ENCODE measurements around the gene GRM8.

Gene GRM8

DNA sequence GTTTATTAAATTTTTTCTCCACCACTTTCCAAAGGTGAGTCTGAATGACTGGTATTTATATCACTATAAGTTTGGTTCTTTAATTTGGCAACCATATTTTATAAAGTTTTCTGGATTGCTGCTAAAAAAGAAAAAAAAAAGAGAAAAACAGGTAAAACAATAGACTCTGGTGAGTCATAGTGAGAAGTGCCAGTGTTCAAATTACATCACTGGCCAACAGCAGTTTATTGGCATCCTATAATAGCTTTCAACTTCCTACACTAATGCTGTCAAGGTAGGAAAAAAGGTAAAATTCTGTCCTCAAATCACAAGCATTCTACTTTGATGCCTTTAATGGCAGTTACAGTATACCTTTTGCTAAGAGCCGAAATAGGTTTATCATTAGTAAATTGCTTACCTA is 808.8 kb downstream of the GRM8 start:
- DNase-seq, result no peak
- in situ Hi-C loops (cut with MboI; ENCODE audit: low pct_unique_long_range_greater_than_20kb, low sequenced_read_pairs), result no loop called here

DNA sequence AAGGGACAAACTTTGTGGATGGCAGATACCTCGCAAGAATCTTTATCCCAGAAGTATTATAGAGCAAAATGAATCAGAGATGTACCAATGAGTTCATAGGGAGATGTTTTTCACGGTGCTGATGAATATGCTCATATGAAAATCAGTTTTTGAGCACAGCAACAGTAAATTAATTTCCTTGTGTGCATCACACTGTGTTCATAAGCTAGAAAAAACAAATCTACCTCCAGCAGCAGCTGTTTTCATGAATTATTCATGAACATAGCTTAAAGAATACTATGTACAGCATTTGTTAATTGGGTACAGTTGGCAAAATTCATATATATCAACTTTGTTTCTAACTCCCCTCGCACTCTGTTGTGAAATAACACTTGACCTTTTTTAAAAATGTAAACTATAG is 809.8 kb downstream of the GRM8 start:
- in situ Hi-C loops (cut with MboI; ENCODE audit: low pct_unique_long_range_greater_than_20kb, low sequenced_read_pairs), result no loop called here
- no peak for DNase-seq

DNA sequence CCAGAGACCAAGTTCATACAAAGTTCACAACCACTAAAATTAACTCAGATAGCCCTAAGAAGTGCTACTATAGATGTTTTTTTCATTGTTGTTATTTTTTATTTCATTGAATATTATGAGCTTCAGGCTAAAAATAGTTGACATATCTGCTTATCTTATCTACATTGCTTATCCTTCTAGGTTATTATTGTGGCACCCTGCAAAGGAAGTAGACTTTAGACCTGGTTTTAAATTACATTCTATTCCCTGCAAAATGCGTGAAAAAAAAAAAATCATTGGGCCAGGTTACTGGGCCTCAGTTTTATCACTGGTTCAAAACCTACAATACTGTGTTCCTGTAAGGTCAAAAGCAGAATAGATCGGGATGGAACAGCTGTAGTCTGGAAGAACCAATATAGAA is 811.0 kb downstream of the GRM8 start:
- no peak for DNase-seq
- in situ Hi-C loops (cut with MboI; ENCODE audit: low pct_unique_long_range_greater_than_20kb, low sequenced_read_pairs), result no loop called here

DNA sequence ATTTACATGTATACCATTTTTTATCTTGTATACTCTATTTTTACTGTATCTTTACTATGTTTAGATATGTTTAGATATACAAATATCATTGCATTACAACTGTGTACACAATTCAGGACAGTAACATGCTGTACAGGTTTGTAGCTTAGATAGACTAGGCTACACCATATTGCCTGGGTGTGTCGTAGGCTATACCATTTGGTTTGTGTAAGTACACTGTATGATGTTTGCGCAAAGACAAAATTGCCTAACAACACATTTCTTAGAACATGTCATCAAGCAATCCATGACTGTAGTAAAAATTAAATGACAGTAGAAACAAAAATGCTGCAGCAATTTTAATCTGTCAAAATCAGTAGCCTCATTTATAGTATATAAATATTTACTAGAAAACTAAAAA is 812.2 kb downstream of the GRM8 start:
- in situ Hi-C loops (cut with MboI; ENCODE audit: low pct_unique_long_range_greater_than_20kb, low sequenced_read_pairs), result no loop called here

DNA sequence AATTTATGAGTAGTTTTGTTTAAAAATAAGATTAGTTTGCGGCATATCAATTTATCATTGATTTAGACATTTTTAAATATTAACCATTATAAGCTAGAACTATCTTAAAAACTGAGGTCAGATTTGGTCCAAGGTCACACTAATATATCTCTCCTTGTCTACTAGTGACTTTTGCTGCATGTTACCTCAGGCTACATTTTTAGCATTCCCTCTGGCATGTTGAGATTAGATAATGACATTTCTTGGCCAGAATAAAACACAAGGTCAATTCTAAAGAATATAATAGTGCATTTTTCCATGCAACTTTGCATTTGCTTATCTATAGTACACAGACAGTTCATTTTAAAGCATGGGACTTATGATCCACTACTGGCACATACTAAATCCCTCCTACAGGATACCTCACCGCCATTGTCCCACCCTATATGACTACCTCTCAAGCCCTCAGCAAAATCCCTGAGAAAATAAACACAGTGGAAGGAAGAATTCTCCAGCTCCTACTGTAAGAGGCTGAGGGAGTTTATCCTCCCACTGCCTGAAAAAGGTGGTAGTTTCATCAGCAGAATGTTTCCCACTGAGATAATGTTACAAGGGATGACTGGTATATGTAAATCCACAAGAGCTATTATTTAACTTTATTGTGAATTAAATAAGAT is 816.4 kb downstream of the GRM8 start:
- no peak for DNase-seq
- in situ Hi-C loops (cut with MboI; ENCODE audit: low pct_unique_long_range_greater_than_20kb, low sequenced_read_pairs), result no loop called here

More for the DNA sequence above, 812.2 kb downstream of the GRM8 start:
- no peak for DNase-seq

DNA sequence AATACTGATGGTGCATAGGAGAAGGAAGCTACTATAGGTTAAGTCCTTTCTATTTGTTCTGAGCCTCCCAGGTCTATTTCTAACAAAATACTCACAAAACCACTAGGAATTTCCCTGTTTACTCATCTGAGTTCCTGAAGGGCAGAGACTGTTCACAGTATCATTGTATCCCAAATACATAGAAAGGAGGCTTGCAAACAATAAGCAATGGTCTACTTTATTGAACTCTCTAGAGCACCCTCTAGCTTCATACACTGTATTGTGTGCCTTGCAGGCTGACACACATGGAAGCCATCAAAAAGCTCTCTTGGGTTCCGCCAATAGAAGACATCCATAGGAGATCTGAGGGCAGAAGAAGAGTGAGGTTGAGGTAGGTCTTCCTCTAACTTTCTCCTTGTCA is 826.1 kb downstream of the GRM8 start:
- DNase-seq, result no peak
- in situ Hi-C loops (cut with MboI; ENCODE audit: low pct_unique_long_range_greater_than_20kb, low sequenced_read_pairs), result no loop called here

DNA sequence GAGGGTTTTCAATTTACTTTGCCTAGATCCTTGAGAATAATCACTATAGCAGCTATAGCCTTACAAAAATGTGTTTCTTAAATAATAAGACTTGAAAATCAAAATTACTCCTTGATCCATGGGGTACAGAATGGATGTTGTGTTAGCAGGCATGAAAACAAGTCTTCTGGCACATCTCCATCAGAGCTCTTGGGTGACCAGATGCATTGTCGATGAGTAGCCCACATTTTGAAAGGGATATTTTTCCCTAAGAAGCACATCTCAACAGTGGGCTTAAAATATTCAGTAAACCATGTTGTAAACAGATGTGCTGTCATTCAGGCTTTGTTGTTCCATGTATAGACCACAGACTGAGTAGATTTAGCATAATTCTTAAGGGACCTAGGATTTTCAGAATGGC is 827.8 kb downstream of the GRM8 start:
- in situ Hi-C loops (cut with MboI; ENCODE audit: low pct_unique_long_range_greater_than_20kb, low sequenced_read_pairs), result no loop called here
- no peak for DNase-seq

DNA sequence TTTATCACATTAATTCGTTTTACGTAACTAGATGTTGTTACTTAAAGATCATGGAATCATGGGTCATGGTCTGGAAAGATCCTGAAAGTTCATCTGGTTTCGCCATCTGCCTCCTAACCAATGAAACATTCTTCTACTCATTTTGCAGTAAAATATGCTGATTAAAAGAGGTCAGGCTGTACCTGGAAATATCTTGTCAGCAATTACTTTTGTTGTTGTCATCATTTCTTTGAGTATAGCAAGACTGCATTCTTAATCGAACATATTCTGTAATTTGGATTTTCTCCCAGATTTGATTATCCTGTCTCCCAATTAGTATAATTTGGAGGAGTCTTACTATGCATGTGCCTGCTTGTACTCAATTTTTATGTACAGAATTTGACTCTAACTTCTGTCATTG is 833.7 kb downstream of the GRM8 start:
- in situ Hi-C loops (cut with MboI; ENCODE audit: low pct_unique_long_range_greater_than_20kb, low sequenced_read_pairs), result no loop called here
- no peak for DNase-seq

DNA sequence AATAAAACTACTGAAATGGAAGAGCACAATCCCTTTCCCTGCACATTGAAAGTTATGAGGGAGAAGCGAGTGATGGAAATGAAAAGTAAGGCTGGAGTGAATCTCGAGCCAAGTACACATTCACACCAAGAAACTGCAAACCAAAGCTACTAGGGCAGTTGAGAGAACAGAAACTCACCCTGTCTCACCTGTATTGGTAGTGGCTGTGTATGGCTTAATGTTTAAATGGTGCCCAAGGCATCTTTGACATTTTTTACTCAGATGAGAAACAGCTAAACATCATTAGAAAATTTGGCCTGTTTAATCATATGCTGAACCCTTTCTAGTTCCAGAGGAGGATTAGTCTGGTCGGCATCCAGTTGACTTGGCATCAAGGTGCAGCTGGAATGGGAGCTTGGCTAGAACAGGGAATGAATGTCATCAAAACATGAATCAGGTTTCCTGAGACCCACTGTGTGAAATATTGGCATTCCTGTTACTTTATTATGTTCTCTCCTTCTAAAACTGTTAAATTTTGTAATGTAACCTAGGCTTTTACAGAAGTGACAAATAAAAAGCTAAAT is 840.8 kb downstream of the GRM8 start:
- in situ Hi-C loops (cut with MboI; ENCODE audit: low pct_unique_long_range_greater_than_20kb, low sequenced_read_pairs), result no loop called here

DNA sequence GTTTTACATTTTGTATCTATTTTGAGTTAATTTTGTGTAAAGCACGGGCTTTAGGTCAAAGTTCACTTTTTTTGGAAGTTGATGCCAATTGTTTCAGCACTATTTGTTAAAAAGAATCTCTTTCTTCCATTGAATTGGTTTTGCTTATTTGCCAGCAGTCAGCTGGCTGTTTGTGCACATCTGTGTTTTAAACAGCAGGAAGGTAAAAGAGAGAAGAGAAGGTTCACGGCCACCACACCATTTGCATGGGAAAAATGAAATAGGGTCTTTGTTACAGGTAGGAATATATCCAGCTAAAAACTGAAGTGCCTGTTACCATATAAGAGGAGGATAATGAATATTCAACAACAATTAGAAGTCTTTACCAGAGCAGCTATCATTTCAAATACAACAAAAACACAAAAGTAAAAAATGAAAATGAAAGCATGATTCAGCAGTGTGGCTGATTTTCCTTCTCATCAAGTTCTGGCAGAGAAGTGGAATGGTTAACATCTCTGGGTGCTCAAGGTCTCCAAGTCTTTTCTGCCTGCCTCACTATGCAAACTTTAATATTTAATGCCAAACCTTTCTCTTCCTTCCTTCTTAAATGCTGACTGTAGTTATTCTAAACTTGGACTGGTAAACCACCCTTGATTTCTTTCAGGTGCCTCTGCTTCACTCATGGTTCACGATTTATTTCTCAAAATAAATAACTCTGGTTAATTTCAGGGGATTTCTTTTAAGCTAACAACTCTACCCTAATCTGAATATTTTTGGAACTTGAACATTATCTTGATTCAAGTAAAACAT is 841.5 kb downstream of the GRM8 start:
- in situ Hi-C loops (cut with MboI; ENCODE audit: low pct_unique_long_range_greater_than_20kb, low sequenced_read_pairs), result no loop called here

More for the DNA sequence above, 840.8 kb downstream of the GRM8 start:
- no peak for DNase-seq

DNA sequence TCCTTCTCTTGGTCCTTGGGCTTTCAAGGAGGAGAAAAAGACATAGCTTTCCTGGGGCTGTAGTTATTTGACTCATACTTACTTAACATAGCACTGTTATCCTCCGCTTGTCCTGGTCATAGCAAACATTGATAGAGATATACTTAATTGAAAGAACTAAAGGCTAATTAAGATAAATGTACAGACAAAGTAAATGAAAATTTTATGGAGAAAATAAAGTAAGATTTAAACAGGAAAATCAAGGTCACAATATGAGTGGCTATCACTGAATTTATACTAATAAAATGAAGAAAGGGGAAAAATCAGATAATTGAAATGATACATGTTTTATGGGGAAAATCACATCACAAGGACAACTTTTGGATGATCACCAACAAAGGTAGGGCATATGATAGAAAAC is 849.7 kb downstream of the GRM8 start:
- in situ Hi-C loops (cut with MboI; ENCODE audit: low pct_unique_long_range_greater_than_20kb, low sequenced_read_pairs), result no loop called here
- DNase-seq, result no peak

More for the DNA sequence above, 841.5 kb downstream of the GRM8 start:
- DNase-seq, result no peak

DNA sequence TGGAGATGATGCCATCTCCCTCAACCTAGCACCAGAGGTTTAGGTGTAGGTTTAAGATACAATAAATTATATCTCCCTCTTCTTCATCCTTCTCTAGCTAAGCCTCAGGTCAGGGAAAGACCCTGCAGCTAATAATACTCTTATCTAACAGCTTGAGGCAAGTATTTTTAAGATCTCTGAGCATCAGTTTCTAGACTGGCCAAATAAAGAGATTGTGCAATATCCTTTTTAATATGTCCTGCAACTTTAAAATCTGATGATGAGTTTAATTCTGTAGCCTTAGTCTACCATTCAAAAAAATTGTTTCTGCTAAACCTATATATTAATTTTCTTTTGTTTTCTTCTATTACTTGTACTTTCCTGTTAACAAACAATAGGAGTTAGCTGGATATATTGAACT is 850.8 kb downstream of the GRM8 start:
- in situ Hi-C loops (cut with MboI; ENCODE audit: low pct_unique_long_range_greater_than_20kb, low sequenced_read_pairs), result no loop called here
- DNase-seq, result no peak

DNA sequence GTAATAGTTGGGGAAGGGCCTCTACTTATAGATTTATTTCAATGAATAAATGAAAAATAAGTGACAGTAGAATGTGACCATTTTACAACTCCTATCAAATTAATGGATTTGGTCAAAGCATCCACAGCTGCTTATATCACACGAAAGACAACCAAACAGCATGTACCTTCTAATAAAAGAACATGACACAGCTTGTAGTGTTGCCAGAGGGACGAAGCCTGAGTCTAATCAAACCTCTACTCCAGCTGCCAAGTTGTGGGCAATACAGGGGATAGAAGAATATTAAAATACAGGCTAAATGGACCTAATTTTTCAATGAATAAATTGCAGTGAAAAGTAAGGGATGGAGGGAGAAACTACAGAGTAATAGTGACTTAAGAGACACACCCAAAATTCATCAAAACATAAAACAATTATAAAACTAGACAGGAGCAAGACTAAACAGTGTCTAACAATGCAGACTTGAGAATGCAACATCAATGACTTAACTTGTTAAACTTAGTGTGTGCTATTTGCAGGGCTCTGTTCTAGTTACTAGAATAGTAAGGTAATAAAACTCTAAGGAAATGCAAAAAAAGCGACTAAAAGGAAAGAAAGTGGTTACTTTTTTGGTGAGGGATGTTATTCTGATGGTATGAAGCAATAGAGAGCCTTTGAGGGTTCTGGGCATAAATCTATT is 853.8 kb downstream of the GRM8 start:
- DNase-seq, result no peak
- in situ Hi-C loops (cut with MboI; ENCODE audit: low pct_unique_long_range_greater_than_20kb, low sequenced_read_pairs), result no loop called here

DNA sequence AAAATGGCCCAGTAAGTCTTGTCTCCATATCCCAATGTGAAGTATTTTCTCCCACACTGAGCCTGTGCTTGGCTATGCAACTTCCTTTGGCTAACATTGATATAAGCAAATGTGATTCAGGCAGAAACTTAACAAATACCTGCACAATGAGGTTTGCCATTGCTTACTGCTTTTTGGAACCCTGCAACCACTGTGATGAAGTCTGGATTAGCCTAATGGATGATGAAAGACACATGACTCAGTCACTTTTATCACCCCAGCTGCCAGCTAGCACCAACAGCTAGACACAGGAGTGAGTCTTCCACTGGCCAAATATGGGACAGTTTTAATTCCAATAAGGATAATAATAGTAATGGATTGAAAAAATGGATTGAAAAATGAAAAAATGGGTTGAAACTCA is 854.5 kb downstream of the GRM8 start:
- in situ Hi-C loops (cut with MboI; ENCODE audit: low pct_unique_long_range_greater_than_20kb, low sequenced_read_pairs), result no loop called here
- DNase-seq, result no peak

DNA sequence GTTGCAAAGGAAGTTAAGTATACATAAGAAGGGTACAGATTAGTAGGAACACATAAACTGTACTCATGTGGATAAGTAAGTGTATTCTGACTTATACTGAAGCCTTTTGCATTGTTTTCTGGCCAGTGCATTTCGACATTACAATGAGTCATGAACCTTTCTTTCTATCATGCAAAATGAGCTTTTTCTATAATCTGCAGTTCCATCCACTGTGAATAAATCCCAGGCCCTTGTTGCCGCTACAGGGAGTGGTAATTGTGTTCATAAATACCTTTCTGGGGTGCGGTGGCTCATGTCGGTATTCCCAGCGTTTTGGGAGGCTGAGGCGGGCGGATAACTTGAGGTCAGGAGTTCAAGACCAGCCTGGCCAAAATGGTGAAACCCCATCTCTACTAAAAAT is 858.3 kb downstream of the GRM8 start:
- in situ Hi-C loops (cut with MboI; ENCODE audit: low pct_unique_long_range_greater_than_20kb, low sequenced_read_pairs), result no loop called here
- no peak for DNase-seq

Data from KBM-7 (cell line).